GM12878 (cell line): ENCODE data around the gene SCYL1. TPM values are rescaled to one million over a fixed set of nuclear protein-coding genes. Genes with fewer than 3 reads are reported as not detected.

Experiments
- CHD2 ChIP-seq: IDR thresholded peaks from 2 replicates; pipeline ENCODE4 v1.6.1; 2011; ENCODE audit warnings: low read depth, low read length, improper control_type of control experiment, borderline replicate concordance
- EGR1 ChIP-seq, 2 experiments: IDR thresholded peaks; 1 replicate in 1 of 2; 2 replicates in 1 of 2; pipeline ENCODE4 v1.6.1; 2011 to 2012; ENCODE audit warnings: low read depth in 2 of 2, low read length in 2 of 2, borderline replicate concordance in 1 of 2, mild to moderate bottlenecking in 1 of 2, moderate library complexity in 1 of 2
- EZH2 ChIP-seq: IDR thresholded peaks from 2 replicates; pipeline ENCODE4 v1.6.1; 2012; ENCODE audit warnings: low read depth, mild to moderate bottlenecking, control low read depth, inconsistent platforms, low read length, borderline replicate concordance; ENCODE audit not compliant: control insufficient read depth
- GABPA ChIP-seq: IDR thresholded peaks from 2 replicates; pipeline ENCODE4 v1.6.1; 2014; ENCODE audit warnings: antibody characterized with exemption, low read depth, mild to moderate bottlenecking, inconsistent platforms
- HDGF ChIP-seq: fragments of 450-650 bp; IDR thresholded peaks from 2 replicates; pipeline ENCODE4 v1.6.1; 2016; ENCODE audit warnings: antibody characterized with exemption
- IRF4 ChIP-seq: IDR thresholded peaks from 2 replicates; pipeline ENCODE4 v1.6.1; 2011; ENCODE audit warnings: low read depth, low read length
- IRF5 ChIP-seq: fragments of 450-650 bp; IDR thresholded peaks from 2 replicates; pipeline ENCODE4 v1.6.1; 2017; ENCODE audit warnings: borderline replicate concordance
- JUNB ChIP-seq: IDR thresholded peaks from 2 replicates; pipeline ENCODE4 v1.6.1; 2016; ENCODE audit warnings: antibody characterized with exemption, mild to moderate bottlenecking
- NBN ChIP-seq: fragments of 450-650 bp; IDR thresholded peaks from 2 replicates; pipeline ENCODE4 v1.6.1; 2016
- NFXL1 ChIP-seq: fragments of 450-650 bp; IDR thresholded peaks from 2 replicates; pipeline ENCODE4 v1.6.1; 2017; ENCODE audit warnings: antibody characterized with exemption, mild to moderate bottlenecking, borderline replicate concordance
- RFX5 ChIP-seq: IDR thresholded peaks from 2 replicates; pipeline ENCODE4 v1.6.1; 2011; ENCODE audit warnings: low read depth, low read length, improper control_type of control experiment
- SMC3 ChIP-seq: IDR thresholded peaks from 2 replicates; pipeline ENCODE4 v1.6.1; 2011; ENCODE audit warnings: low read length, improper control_type of control experiment, borderline replicate concordance
- SP1 ChIP-seq: IDR thresholded peaks from one replicate; pipeline ENCODE4 v1.6.1; 2011; ENCODE audit warnings: low read depth, low read length
- SRF ChIP-seq, 2 experiments: IDR thresholded peaks; 2 replicates each; pipeline ENCODE4 v1.6.1; 2011; ENCODE audit warnings: low read depth in 2 of 2, low read length in 2 of 2, mild to moderate bottlenecking in 1 of 2, moderate library complexity in 1 of 2
- STAT1 ChIP-seq: fragments of 450-650 bp; conservative IDR thresholded peaks from 2 replicates; pipeline ENCODE4 v1.6.1; 2014; ENCODE audit warnings: antibody characterized with exemption, mild to moderate bottlenecking
- TBL1XR1 ChIP-seq: IDR thresholded peaks from 2 replicates; pipeline ENCODE4 v1.6.1; 2012; ENCODE audit warnings: low read depth, low read length, improper control_type of control experiment
- ZNF207 ChIP-seq: fragments of 450-650 bp; IDR thresholded peaks from 2 replicates; pipeline ENCODE4 v1.6.1; 2014; ENCODE audit warnings: antibody characterized with exemption, mild to moderate bottlenecking, borderline replicate concordance
- ZNF622 ChIP-seq: fragments of 450-650 bp; IDR thresholded peaks from 2 replicates; pipeline ENCODE4 v1.6.1; 2017; ENCODE audit warnings: mild to moderate bottlenecking, inconsistent platforms
- polyA plus RNA-seq, 11 experiments: library from polyadenylated mRNA; depleted of rRNA in 4 of 11; unstranded in 6 of 11; stranded (reverse) in 5 of 11; fragments of >200 nt; fragmentation: Nextera tagmentation in 4 of 11; fragmentation: Illumina TruSeq in 1 of 11; extraction: Ambion mirVana in 4 of 11; extraction: Trizol in 1 of 11; gene quantifications; 1 replicate in 1 of 11; 2 replicates in 10 of 11; pipeline versions ENCODE4 v1.2.1 to v1.2.3, GENCODE V29; 2011 to 2016; ENCODE audit warnings: inconsistent platforms in 2 of 11, missing spikeins in 2 of 11, low read depth in 1 of 11
- total RNA-seq, 4 experiments: library from RNA; depleted of rRNA in 3 of 4; stranded (reverse); fragments of >200 nt in 3 of 4; fragmentation: Illumina TruSeq in 1 of 4; extraction: Trizol in 1 of 4; gene quantifications; 2 replicates each; pipeline versions ENCODE4 v1.2.1 to v1.2.3, GENCODE V29; 2013 to 2021
- TF ChIP-seq, protein P1 (sequence below): IDR thresholded peaks from 2 replicates; pipeline ENCODE4 v1.6.1; 2012; ENCODE audit warnings: mild to moderate bottlenecking, low read depth, low read length
- TF ChIP-seq, protein P2 (sequence below): fragments of 150-350 bp; IDR thresholded peaks from 2 replicates; pipeline ENCODE4 v1.6.1; 2014; ENCODE audit warnings: mild to moderate bottlenecking, low read depth, low read length
- TF ChIP-seq, protein P3 (sequence below): fragments of 450-650 bp; IDR thresholded peaks from 2 replicates; pipeline ENCODE4 v1.6.1; 2017; ENCODE audit warnings: mild to moderate bottlenecking, moderate library complexity

SCYL1 gene
- total and polyA plus RNA-seq, 10 of the 15 experiments (the other 5 are each of a cell fraction or from before 2014, with no cell fraction given), result 0.80 to 82.7 (median 51.2) TPM

- TF ChIP-seq, protein P1, sequence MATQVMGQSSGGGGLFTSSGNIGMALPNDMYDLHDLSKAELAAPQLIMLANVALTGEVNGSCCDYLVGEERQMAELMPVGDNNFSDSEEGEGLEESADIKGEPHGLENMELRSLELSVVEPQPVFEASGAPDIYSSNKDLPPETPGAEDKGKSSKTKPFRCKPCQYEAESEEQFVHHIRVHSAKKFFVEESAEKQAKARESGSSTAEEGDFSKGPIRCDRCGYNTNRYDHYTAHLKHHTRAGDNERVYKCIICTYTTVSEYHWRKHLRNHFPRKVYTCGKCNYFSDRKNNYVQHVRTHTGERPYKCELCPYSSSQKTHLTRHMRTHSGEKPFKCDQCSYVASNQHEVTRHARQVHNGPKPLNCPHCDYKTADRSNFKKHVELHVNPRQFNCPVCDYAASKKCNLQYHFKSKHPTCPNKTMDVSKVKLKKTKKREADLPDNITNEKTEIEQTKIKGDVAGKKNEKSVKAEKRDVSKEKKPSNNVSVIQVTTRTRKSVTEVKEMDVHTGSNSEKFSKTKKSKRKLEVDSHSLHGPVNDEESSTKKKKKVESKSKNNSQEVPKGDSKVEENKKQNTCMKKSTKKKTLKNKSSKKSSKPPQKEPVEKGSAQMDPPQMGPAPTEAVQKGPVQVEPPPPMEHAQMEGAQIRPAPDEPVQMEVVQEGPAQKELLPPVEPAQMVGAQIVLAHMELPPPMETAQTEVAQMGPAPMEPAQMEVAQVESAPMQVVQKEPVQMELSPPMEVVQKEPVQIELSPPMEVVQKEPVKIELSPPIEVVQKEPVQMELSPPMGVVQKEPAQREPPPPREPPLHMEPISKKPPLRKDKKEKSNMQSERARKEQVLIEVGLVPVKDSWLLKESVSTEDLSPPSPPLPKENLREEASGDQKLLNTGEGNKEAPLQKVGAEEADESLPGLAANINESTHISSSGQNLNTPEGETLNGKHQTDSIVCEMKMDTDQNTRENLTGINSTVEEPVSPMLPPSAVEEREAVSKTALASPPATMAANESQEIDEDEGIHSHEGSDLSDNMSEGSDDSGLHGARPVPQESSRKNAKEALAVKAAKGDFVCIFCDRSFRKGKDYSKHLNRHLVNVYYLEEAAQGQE, result no peak
- TF ChIP-seq NBN, result peak; percentile 75
- TF ChIP-seq IRF5, result no peak
- TF ChIP-seq SMC3, result no peak
- 0 out of 4 replicates have a peak, but pooled peaks of 1 of the 2 experiments have one; percentile 18 for TF ChIP-seq SRF (IDR thresholded peaks at IDR 0.05; ENCODE audit: low read depth in 2 of 2, low read length in 2 of 2)
- TF ChIP-seq STAT1, result no peak
- peak; percentile 35; the same call in 1 of the 2 replicates for TF ChIP-seq CHD2
- no peak for TF ChIP-seq RFX5
- TF ChIP-seq, protein P2, sequence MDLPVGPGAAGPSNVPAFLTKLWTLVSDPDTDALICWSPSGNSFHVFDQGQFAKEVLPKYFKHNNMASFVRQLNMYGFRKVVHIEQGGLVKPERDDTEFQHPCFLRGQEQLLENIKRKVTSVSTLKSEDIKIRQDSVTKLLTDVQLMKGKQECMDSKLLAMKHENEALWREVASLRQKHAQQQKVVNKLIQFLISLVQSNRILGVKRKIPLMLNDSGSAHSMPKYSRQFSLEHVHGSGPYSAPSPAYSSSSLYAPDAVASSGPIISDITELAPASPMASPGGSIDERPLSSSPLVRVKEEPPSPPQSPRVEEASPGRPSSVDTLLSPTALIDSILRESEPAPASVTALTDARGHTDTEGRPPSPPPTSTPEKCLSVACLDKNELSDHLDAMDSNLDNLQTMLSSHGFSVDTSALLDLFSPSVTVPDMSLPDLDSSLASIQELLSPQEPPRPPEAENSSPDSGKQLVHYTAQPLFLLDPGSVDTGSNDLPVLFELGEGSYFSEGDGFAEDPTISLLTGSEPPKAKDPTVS, result no peak
- TF ChIP-seq TBL1XR1, result 0 out of 2 replicates have a peak, but pooled peaks have one; percentile 19
- TF ChIP-seq, protein P3, sequence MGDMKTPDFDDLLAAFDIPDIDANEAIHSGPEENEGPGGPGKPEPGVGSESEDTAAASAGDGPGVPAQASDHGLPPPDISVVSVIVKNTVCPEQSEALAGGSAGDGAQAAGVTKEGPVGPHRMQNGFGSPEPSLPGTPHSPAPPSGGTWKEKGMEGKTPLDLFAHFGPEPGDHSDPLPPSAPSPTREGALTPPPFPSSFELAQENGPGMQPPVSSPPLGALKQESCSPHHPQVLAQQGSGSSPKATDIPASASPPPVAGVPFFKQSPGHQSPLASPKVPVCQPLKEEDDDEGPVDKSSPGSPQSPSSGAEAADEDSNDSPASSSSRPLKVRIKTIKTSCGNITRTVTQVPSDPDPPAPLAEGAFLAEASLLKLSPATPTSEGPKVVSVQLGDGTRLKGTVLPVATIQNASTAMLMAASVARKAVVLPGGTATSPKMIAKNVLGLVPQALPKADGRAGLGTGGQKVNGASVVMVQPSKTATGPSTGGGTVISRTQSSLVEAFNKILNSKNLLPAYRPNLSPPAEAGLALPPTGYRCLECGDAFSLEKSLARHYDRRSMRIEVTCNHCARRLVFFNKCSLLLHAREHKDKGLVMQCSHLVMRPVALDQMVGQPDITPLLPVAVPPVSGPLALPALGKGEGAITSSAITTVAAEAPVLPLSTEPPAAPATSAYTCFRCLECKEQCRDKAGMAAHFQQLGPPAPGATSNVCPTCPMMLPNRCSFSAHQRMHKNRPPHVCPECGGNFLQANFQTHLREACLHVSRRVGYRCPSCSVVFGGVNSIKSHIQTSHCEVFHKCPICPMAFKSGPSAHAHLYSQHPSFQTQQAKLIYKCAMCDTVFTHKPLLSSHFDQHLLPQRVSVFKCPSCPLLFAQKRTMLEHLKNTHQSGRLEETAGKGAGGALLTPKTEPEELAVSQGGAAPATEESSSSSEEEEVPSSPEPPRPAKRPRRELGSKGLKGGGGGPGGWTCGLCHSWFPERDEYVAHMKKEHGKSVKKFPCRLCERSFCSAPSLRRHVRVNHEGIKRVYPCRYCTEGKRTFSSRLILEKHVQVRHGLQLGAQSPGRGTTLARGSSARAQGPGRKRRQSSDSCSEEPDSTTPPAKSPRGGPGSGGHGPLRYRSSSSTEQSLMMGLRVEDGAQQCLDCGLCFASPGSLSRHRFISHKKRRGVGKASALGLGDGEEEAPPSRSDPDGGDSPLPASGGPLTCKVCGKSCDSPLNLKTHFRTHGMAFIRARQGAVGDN, result no peak; the same call in 1 of the 2 replicates
- TF ChIP-seq JUNB, result peak; percentile 72
- TF ChIP-seq SP1, result peak; percentile 63
- TF ChIP-seq IRF4, result peak; percentile 86
- TF ChIP-seq GABPA, result no peak
- TF ChIP-seq ZNF622, result no peak
- TF ChIP-seq ZNF207, result no peak
- TF ChIP-seq EZH2, result no peak
- TF ChIP-seq NFXL1, result no peak
- no peak; the same call in 1 of the 2 replicates for TF ChIP-seq HDGF
- TF ChIP-seq EGR1 (IDR thresholded peaks at IDR 0.05; ENCODE audit: borderline replicate concordance in 1 of 2, low read depth in 2 of 2, low read length in 2 of 2), result peak in 1 of 2 experiments; percentile 92; a peak in 2 of 3 replicates
Observed at GRCh38 chr11:65575568-65576231, 50.8 kb downstream of the SCYL1 start, which contains the start of gene EHBP1L1 (continued).
